Subcutaneous abdominal adipose tissue (tissue), 5 donors: ENCODE results near the gene METTL3.
"Not testable (repeated sequence)": the region's sequence is repeated elsewhere in the genome, so short reads cannot be mapped to it uniquely, and the experiment has no call there.

Experiments
- H3K27ac ChIP-seq: one replicate; pipeline ENCODE4 v1.7.0; 2013; ENCODE audit warnings: low read depth, mild to moderate bottlenecking, inconsistent platforms, low read length, moderate library complexity
- H3K27me3 ChIP-seq, 5 donors: one replicate each; pipeline ENCODE4 v1.7.0; 2013; ENCODE audit warnings: low read length in 5 of 5, inconsistent platforms in 1 of 5; ENCODE audit not compliant: control insufficient read depth in 5 of 5, insufficient read depth in 4 of 5
- H3K36me3 ChIP-seq, 5 donors: one replicate each; pipeline ENCODE4 v1.7.0; 2013; ENCODE audit warnings: low read length in 5 of 5; ENCODE audit not compliant: control insufficient read depth in 5 of 5, insufficient read depth in 5 of 5
- H3K4me1 ChIP-seq, 5 donors: one replicate each; pipeline ENCODE4 v1.7.0; 2013; ENCODE audit warnings: low read length in 5 of 5, mild to moderate bottlenecking in 3 of 5, moderate library complexity in 1 of 5; ENCODE audit not compliant: control insufficient read depth in 5 of 5, insufficient read depth in 5 of 5
- H3K4me3 ChIP-seq, 5 donors: one replicate each; pipeline ENCODE4 v1.7.0; 2013; ENCODE audit warnings: low read length in 5 of 5, low read depth in 1 of 5
- H3K9ac ChIP-seq, 5 donors: one replicate each; pipeline ENCODE4 v1.7.0; 2013; ENCODE audit warnings: low read length in 5 of 5, mild to moderate bottlenecking in 4 of 5, moderate library complexity in 3 of 5
- H3K9me3 ChIP-seq, 5 donors: one replicate each; pipeline ENCODE4 v1.7.0; 2013; ENCODE audit warnings: low read length in 5 of 5; ENCODE audit not compliant: control insufficient read depth in 5 of 5
- donor health status: healthy.
- donor health status: healthy.
- donor health status: healthy.
- donor health status: healthy.
- donor health status: healthy.

METTL3 gene

DNA sequence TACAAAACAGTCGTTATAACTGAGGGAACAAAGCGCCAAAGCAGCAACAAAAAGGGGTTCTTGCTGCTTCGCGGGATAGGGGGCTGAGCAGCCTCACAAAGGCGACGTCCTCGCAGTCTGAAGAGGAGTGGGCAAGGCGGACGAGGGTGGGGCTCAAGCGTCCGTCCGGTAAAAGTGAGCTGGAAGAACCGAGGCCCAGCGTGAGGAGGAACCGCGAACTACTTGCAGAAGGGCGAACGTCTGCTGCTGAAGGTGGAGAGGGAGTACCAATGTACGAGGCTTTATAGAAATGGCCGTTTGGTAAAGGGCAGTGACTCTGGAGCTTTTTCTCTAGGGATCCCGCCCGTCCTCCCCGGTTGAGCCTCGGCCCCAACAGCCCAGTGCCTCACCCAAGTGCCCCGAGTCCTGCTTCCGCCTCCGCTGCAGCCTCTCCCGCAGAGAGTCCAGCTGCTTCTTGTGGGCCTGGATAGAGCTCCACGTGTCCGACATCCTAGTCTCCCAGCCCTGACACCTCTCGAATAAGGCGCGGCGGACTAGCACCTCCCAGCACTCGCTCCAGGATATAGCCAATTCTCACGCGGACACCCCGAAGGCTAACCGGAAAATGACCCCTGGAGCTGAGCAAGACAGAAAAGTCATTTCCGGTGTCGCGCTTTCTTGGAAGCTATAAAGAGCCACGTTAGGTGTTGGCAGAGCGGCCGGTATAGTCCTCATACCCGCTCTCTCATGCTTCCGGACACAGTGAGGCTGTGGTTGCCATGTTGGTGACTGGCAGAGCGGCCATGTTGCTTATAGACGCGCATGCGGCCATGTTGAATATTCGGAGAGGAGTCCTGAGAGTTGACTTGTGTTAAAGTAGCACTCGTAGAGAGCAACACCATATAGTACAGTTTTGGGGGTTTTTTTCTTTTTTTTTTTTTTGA is at the start of gene METTL3:
Gene METTL3, minus strand, starts transcription at position 606 of the 923 bp plus-strand sequence. Its CDS starts 117 bp downstream, at position 489.
- H3K9ac ChIP-seq = peak within 1 kb of the TSS; percentile 80 to 99 (median 96)
- peaks cover 0 to 9% (median 3%) of the 10 kb centered on the region in 5 donors for H3K36me3 ChIP-seq
- H3K4me3 ChIP-seq = peak within 1 kb of the TSS; percentile 93 to 99 (median 98)
- H3K27me3 ChIP-seq = no peaks in the 10 kb centered on the region
- peak within 1 kb of the TSS; percentile 89 for H3K27ac ChIP-seq
- H3K9me3 ChIP-seq = no peaks in the 10 kb centered on the region
- H3K4me1 ChIP-seq = peaks cover 2 to 25% (median 24%) of the 10 kb centered on the region in 5 donors

DNA sequence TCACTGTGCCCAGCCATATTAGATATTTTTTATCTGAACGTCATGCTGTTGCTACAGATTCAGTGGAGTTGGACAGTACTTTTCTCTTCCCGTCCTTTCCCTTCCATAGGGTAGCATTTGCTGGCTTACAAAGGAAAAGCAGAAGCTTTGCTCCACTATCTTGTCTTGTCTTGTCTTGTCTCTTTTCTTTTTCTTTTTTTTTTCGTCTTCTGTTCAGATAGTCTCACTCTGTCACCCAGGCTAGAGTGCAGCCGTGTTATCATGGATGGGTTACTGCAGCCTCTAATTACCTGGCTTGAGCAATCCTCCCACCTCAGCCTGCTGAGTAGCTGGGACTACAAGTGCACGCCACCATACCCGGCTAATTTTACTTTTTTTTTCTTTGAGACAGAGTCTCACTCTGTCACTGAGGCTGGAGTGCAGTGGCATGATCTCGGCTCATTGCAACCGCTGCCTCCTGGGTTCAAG is 47.6 kb upstream of the METTL3 start:
- H3K9me3 ChIP-seq = no peaks in the 10 kb centered on the region
- H3K4me3 ChIP-seq = no peak overlapping the region
- no peaks in the 10 kb centered on the region for H3K36me3 ChIP-seq
- H3K27ac ChIP-seq = no peak overlapping the region
- no peak overlapping the region for H3K9ac ChIP-seq
- H3K4me1 ChIP-seq = peaks cover 0 to 11% (median 3%) of the 10 kb centered on the region in 5 donors
- H3K27me3 ChIP-seq = no peaks in the 10 kb centered on the region

DNA sequence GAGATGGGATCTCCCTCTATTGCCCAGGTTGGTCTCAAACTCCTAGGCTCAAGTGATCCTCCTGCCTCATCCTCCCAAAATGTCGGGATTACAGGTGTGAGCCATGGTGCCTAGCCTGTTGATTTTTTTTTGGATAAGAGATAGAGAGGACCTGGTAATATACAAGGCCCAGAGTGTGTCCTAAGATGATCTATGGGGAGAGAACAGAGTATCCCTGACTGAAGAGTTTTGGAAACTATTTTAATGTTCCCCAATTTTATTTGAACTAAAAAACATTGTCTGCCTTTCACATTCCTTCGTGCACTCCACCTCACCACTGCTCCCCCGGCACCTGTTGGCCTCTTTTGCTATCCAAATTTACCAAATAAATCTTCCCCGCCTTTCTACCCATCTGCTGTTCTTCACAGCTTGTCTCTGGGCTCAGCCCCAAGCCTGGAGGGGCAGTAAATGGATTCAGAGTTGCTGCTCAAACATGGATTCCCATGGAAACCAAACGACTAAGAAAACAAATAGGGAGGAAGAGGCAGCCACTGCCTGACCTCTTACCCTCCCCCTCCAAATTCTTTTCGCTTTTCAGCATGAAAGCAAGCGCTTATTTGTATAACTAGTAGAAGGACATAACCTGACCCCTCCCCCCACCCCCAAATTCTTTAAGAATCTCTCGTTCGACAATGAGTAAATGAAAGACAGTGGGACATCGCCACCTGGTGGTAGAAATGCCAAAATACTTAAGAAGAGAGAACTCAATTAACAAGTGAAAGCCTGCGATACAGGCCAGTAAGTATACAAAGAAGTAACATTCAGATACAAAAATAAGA is 46.2 kb upstream of the METTL3 start:
- Histone ChIP-seq H3K4me1 (peaks cover 0 to 11% (median 3%) of the 10 kb centered on the region in 5 donors), H3K4me3 (peak overlapping the region; percentile 29 to 67 (median 50)), H3K9ac (peak overlapping the region in 3 of 5 donors; percentile 21 to 59 (median 39)), H3K27ac (peak overlapping the region; percentile 9), H3K27me3 (no peaks in the 10 kb centered on the region), H3K36me3 (no peaks in the 10 kb centered on the region), H3K9me3 (no peaks in the 10 kb centered on the region)

DNA sequence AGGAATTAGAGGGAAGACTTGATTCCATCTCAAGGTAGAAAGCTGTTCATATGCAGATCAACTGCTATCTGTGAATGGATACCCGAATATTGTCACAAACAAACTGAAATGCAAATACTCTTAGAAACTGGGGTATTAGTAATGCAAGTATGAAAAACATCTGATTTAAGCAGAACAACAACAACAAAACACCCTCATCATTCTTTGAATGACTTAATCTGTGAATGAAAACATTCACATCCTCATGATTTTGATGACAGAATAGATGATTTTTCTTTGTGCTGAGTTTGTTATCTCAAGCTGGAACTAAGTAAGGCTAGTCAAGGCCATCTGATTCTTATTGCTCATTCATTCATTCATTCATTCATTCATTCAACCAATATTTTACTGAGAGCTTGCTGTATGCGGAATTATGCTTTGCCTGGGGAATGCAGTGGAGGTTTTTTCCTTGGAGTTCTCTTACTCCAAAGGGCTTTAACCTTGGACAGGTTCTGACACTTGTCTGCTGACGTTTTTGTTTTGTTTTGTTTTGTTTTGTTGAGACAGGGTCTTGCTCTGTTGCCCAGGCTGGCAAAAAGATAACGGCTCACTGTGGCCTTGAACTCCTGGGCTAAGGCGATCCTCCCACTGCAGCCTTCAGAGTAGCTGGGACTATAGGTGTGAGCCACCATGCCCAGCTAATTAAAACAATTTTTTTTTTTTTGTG is 45.4 kb upstream of the METTL3 start:
- peak overlapping the region in 1 of 5 donors; percentile 59 for H3K9ac ChIP-seq
- H3K27ac ChIP-seq = peak overlapping the region; percentile 9
- H3K27me3 ChIP-seq = no peaks in the 10 kb centered on the region
- peaks cover 0 to 11% (median 3%) of the 10 kb centered on the region in 5 donors for H3K4me1 ChIP-seq
- no peaks in the 10 kb centered on the region for H3K9me3 ChIP-seq
- no peaks in the 10 kb centered on the region for H3K36me3 ChIP-seq
- H3K4me3 ChIP-seq = no peak overlapping the region

DNA sequence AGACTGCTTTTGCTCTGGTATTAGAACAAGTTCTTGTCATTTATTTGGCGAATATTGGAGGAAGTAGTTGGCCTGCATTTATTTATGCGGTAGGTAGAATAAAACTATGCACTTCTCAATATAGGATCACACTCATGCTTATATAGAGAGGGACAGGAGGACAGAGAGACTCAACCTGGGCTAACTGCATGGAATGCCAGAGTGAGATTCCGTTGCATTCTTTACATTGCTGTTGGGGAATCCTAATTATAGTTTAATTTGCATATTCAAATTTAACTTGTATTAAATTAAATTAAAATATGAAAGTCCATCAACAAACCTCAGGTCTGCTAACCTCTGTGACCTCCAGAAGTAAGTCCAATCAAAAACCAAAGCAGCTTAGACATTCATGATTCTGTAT is 42.1 kb upstream of the METTL3 start:
- no peak overlapping the region for H3K4me3 ChIP-seq
- no peaks in the 10 kb centered on the region for H3K9me3 ChIP-seq
- H3K9ac ChIP-seq = no peak overlapping the region
- peaks cover 0 to 11% (median 3%) of the 10 kb centered on the region in 5 donors for H3K4me1 ChIP-seq
- H3K27me3 ChIP-seq = no peaks in the 10 kb centered on the region
- no peak overlapping the region for H3K27ac ChIP-seq
- H3K36me3 ChIP-seq = no peaks in the 10 kb centered on the region

DNA sequence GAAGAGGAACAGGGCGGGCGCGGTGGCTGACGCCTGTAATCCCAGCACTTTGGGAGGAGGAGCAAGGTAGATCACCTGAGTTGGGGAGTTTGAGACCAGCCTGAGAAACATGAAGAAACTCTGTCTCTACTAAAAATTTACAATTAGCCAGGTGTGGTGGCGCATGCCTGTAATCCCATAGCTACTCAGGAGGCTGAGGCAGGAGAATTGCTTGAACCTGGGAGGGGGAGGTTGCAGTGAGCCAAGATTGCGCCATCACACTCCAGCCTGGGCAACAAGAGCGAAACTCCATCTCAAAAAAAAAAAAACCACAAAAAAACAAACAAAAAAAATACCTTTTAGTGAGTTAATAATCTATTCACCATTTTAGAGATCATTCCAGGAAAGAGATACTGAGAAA is 33.4 kb upstream of the METTL3 start:
- H3K27me3 ChIP-seq, H3K4me3 ChIP-seq, H3K36me3 ChIP-seq, H3K9me3 ChIP-seq, H3K9ac ChIP-seq, H3K27ac ChIP-seq, H3K4me1 ChIP-seq: not testable (repeated sequence)

DNA sequence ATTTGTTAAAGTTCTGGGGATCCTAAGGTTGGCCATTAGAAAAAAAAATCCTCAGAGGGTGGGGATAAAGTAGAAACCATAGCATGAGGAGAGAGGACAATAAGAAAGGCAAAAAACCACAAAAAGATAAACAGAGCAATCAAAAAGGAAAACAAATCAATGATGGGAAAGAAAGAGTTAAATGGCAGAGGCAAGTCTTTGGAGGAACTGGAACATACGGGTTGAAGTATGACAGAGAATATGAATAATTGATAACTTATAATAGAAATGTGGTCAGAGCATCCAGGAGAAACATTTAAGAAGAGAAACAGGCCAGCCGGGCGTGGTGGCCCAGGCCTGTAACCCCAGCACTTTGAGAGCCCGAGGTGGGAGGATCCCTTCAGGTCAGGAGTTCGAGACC is 32.8 kb upstream of the METTL3 start:
- Histone ChIP-seq H3K27me3 (peaks cover 0 to 3% (median 2%) of the 10 kb centered on the region in 5 donors), H3K4me1 (no peaks in the 10 kb centered on the region), H3K4me3 (no peak overlapping the region), H3K27ac (no peak overlapping the region), H3K9ac (no peak overlapping the region), H3K9me3 (no peaks in the 10 kb centered on the region), H3K36me3 (no peaks in the 10 kb centered on the region)

DNA sequence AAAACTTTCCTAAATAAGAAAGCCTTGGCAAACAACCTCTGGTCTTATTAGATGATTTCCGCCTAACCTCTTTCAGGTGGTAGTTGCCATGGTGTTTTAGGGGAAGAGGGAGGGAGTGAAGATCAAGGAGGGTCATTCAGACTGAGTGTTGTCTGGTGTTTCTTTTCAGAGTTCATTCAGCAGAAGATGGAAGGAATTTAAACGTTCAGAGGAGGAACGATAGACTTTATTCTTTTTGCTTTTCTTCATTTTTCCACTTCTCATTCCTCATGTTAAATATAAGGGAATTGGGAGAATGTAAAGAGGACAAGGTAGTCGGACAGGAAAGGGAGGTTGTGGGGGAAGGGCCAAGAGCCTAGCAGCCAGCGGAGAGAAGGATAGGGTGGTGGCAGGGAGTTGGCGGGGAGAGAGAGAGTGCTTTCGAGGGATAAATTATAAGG is 32.4 kb upstream of the METTL3 start:
- Histone ChIP-seq H3K9ac (no peak overlapping the region), H3K27me3 (peaks cover 0 to 5% (median 2%) of the 10 kb centered on the region in 5 donors), H3K9me3 (no peaks in the 10 kb centered on the region), H3K36me3 (no peaks in the 10 kb centered on the region), H3K4me1 (no peaks in the 10 kb centered on the region), H3K27ac (no peak overlapping the region), H3K4me3 (no peak overlapping the region)

DNA sequence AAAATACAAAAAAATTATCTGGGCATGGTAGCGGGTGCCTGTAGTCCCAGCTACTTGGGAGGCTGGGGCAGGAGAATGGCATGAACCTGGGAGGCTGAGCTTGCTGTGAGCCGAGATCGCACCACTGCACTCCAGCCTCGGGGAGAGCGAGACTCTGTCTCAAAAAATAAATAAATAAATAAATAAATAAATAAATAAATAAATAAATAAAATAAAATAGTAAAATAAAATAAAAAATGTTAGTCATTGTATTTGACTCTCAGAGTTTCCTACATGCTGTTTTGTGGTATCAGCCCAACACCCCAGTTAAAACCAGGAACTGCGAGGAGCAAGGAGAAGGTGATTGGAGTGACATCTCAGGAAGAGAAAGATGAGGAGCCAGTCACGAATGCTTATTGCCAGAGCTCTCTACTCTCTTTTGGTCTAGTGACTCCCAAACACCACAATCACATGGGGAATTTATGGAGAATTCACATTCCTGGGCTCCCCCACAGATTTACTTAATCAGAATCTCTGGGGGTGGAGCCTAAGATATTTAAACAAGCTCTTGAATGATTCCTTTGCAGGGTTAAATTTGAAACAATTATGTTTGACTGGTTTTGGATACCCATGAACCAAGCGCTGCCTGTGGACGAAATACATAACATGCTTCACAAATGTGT is 30.4 kb upstream of the METTL3 start:
- no peaks in the 10 kb centered on the region for H3K36me3 ChIP-seq
- H3K4me1 ChIP-seq = peaks cover 0 to 7% (median 4%) of the 10 kb centered on the region in 5 donors
- H3K9ac ChIP-seq = no peak overlapping the region
- peaks cover 4 to 13% (median 9%) of the 10 kb centered on the region in 5 donors for H3K27me3 ChIP-seq
- H3K4me3 ChIP-seq = no peak overlapping the region
- no peaks in the 10 kb centered on the region for H3K9me3 ChIP-seq
- no peak overlapping the region for H3K27ac ChIP-seq
